GM19372 (cell line): ENCODE results near the gene ANKRD23.

Experiments
- ATAC-seq: cut with Tn5 transposase; IDR thresholded peaks from one replicate; pipeline ENCODE4 v1.9.1; 2021; ENCODE audit warnings: mild to moderate bottlenecking, low read depth, moderate library complexity; ENCODE audit not compliant: unreplicated experiment

ANKRD23 gene

GRCh38 chr2:96839875-96840850 is 3.7 kb downstream of the ANKRD23 start:
- ATAC-seq = no peak

- no peak for ATAC-seq
Observed at GRCh38 chr2:96839293-96839874, 4.4 kb downstream of the ANKRD23 start.

- ATAC-seq = no peak
Observed at GRCh38 chr2:96838345-96839292, 5.2 kb downstream of the ANKRD23 start.

- ATAC-seq = no peak
Observed at GRCh38 chr2:96837575-96837974, 6.2 kb downstream of the ANKRD23 start.

GRCh38 chr2:96835830-96836229 is 8.0 kb downstream of the ANKRD23 start:
- ATAC-seq = no peak

- ATAC-seq = no peak
Observed at GRCh38 chr2:96832754-96833507, 10.9 kb downstream of the ANKRD23 start.

GRCh38 chr2:96832408-96832753 is 11.4 kb downstream of the ANKRD23 start:
- no peak for ATAC-seq

- ATAC-seq = no peak
Observed at GRCh38 chr2:96831679-96832078, 12.1 kb downstream of the ANKRD23 start.

GRCh38 chr2:96830044-96830562 is 13.7 kb downstream of the ANKRD23 start:
- ATAC-seq = no peak

GRCh38 chr2:96828874-96829273 is 14.9 kb downstream of the ANKRD23 start:
- ATAC-seq = no peak

GRCh38 chr2:96828436-96828835 is 15.4 kb downstream of the ANKRD23 start:
- ATAC-seq = no peak

- ATAC-seq = no peak
Observed at GRCh38 chr2:96826546-96827278, 17.1 kb downstream of the ANKRD23 start.

GRCh38 chr2:96825057-96825456 is 18.8 kb downstream of the ANKRD23 start:
- ATAC-seq = no peak

GRCh38 chr2:96824079-96824870 is 19.5 kb downstream of the ANKRD23 start:
- no peak for ATAC-seq

- no peak for ATAC-seq
Observed at GRCh38 chr2:96823198-96823597, 20.6 kb downstream of the ANKRD23 start.

GRCh38 chr2:96822786-96823185 is 21.0 kb downstream of the ANKRD23 start:
- no peak for ATAC-seq

- no peak for ATAC-seq
Observed at GRCh38 chr2:96821113-96821675, 22.6 kb downstream of the ANKRD23 start.

GRCh38 chr2:96819876-96820511 is 23.8 kb downstream of the ANKRD23 start:
- ATAC-seq = no peak
